Calu3 (cell line): ENCODE results near the gene FMN1. TPM values are rescaled to one million over a fixed set of nuclear protein-coding genes. Genes with fewer than 3 reads are reported as not detected.

Source experiments
- BruUV-seq: library from RNA; stranded (reverse); fragments of 400-500 nt; replicated peaks from 2 replicates; lab custom pipeline; 2021; lab: Mats Ljungman, UMichigan
- CTCF ChIA-PET: fragments of 300-600 bp; sonication (Branson Sonifier 250); formaldehyde crosslinking; loops from one replicate; lab custom pipeline; 2022; ENCODE audit warnings: antibody characterized with exemption; lab: Charles Lee
- DNase-seq: peaks from one replicate; pipeline ENCODE4 v3.0.0; 2022
- H3K27ac Mint-ChIP-seq: one replicate; pipeline ENCODE4 v1.8.0; 2022; ENCODE audit warnings: mixed read lengths; ENCODE audit not compliant: unreplicated experiment
- H3K27me3 Mint-ChIP-seq: one replicate; pipeline ENCODE4 v1.8.0; 2022; ENCODE audit warnings: mixed read lengths; ENCODE audit not compliant: unreplicated experiment
- H3K36me3 Mint-ChIP-seq: one replicate; pipeline ENCODE4 v1.8.0; 2022; ENCODE audit warnings: mild to moderate bottlenecking, moderate library complexity, mixed read lengths; ENCODE audit not compliant: insufficient read depth, unreplicated experiment
- H3K4me1 Mint-ChIP-seq: one replicate; pipeline ENCODE4 v1.8.0; 2022; ENCODE audit warnings: mild to moderate bottlenecking, low read depth, mixed read lengths; ENCODE audit not compliant: unreplicated experiment
- H3K4me3 Mint-ChIP-seq: one replicate; pipeline ENCODE4 v1.8.0; 2022; ENCODE audit warnings: mild to moderate bottlenecking, low read depth, moderate library complexity, mixed read lengths; ENCODE audit not compliant: unreplicated experiment
- H3K9me3 Mint-ChIP-seq: one replicate; pipeline ENCODE4 v1.8.0; 2022; ENCODE audit warnings: low read depth, mixed read lengths; ENCODE audit not compliant: unreplicated experiment
- intact Hi-C: fragments of 100-400 bp; cut with micrococcal nuclease; formaldehyde crosslinking; loops from one replicate; pipeline ENCODE4 v1.10.0; 2022; ENCODE audit not compliant: unreplicated experiment
- total RNA-seq: library from RNA; stranded (reverse); gene quantifications from 2 replicates; pipeline ENCODE4 v1.2.3, GENCODE V29; 2022
- TF ChIP-seq, protein P1 (sequence below): fragments of 200-600 bp; IDR thresholded peaks from one replicate; pipeline ENCODE4 v1.8.0; 2022; ENCODE audit warnings: antibody characterized with exemption; ENCODE audit not compliant: unreplicated experiment

Gene FMN1
- total RNA-seq, 1 experiment from 2014 or later, result 7.1 TPM

DNA sequence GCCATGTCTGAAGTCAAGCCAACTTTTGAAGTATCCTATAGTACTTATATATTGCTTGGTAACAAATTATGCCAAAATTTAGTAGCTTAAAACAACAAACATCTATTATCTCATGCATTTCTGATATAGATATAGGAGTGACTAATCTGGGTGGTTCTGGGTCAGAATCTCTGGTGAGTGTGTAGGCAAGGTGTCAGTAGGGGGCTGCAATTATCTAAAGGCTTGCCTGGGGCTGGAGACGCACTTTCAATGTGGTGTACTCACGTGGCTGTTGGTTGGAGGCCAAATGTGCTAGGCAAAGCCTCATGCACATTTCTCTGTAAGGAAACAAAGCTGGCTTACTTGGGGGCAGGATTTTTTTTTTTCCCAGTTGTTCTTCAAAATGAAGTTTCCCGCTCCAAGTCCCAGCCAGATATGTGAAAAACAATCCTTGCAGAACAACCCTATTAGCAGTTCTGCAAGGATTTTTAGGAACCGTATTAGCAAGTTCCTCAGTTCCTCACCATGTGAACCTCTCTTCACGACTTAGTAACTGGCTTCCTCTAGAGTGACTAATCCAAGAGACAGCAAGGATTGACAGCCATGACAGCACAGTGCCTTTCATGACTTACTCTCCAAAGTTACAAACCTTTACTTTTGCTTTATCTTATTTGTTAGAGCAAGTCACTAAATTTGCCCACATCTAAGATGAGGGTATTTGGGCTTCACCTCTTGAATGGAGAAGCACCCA is 450.9 kb downstream of the FMN1 start:
- H3K4me1 Mint-ChIP-seq, result no peaks in the 10 kb centered on the region
- no TSS peak for BruUV-seq
- TF ChIP-seq, protein P1, sequence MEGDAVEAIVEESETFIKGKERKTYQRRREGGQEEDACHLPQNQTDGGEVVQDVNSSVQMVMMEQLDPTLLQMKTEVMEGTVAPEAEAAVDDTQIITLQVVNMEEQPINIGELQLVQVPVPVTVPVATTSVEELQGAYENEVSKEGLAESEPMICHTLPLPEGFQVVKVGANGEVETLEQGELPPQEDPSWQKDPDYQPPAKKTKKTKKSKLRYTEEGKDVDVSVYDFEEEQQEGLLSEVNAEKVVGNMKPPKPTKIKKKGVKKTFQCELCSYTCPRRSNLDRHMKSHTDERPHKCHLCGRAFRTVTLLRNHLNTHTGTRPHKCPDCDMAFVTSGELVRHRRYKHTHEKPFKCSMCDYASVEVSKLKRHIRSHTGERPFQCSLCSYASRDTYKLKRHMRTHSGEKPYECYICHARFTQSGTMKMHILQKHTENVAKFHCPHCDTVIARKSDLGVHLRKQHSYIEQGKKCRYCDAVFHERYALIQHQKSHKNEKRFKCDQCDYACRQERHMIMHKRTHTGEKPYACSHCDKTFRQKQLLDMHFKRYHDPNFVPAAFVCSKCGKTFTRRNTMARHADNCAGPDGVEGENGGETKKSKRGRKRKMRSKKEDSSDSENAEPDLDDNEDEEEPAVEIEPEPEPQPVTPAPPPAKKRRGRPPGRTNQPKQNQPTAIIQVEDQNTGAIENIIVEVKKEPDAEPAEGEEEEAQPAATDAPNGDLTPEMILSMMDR, result no peak
- H3K27me3 Mint-ChIP-seq, result no peaks in the 10 kb centered on the region
- H3K4me3 Mint-ChIP-seq, result no peak overlapping the region
- no peaks in the 10 kb centered on the region for H3K36me3 Mint-ChIP-seq
- DNase-seq, result no peak
- CTCF ChIA-PET, result no interaction called here
- intact Hi-C loops, result no loop called here
- H3K9me3 Mint-ChIP-seq, result no peaks in the 10 kb centered on the region
- no peak overlapping the region for H3K27ac Mint-ChIP-seq

DNA sequence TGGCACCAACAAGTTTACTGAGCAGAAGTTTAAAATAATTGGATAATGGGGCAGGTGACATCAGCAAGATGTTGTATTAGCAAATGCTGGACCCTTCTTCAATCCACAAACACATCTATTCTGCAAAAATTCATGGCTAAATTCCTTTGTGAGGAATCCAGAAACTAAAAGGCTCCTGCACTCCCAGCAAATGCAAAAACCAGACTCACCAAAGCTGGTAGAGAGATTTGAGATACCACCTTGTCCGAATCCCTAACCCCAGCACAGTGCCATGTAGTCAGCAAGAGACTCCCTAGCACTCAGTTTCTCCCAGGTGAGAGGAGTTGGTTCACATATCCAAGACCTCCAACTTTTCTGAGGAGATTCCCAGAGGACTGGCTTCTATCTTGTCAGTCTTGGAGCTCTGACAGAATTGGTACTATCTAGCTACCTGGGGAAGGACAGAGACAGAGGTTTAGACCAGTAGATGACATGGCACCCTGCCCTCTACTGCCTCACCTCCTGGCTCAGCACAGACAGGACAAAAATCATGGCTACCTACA is 454.9 kb downstream of the FMN1 start:
- intact Hi-C loops, result no loop called here
- no peaks in the 10 kb centered on the region for H3K36me3 Mint-ChIP-seq
- CTCF ChIA-PET, result no interaction called here
- no peaks in the 10 kb centered on the region for H3K9me3 Mint-ChIP-seq
- no peak for DNase-seq
- no peaks in the 10 kb centered on the region for H3K27me3 Mint-ChIP-seq
- H3K4me1 Mint-ChIP-seq, result no peaks in the 10 kb centered on the region
- H3K4me3 Mint-ChIP-seq, result no peak overlapping the region
- no peak overlapping the region for H3K27ac Mint-ChIP-seq
- TF ChIP-seq, protein P1, result no peak
- no TSS peak for BruUV-seq

DNA sequence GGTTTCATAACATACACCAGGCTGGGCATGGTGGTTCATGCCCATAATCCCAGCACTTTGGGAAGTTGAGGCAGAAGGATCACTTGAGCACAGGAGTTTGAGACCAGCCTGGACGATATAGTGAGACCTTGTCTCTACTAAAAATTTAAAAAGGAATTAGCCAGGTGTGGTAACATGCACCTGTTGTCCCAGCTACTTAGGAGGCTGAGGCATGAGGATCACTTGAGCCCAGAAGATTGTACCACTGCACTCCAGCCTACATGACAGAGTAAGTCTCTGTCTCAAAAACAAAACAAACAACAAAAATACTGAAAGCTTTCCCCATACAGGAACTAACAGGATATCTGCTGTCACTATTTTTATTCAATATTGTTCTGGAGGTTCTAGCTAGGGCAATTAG is 455.8 kb downstream of the FMN1 start:
- H3K27me3 Mint-ChIP-seq, result no peaks in the 10 kb centered on the region
- H3K4me1 Mint-ChIP-seq, result no peaks in the 10 kb centered on the region
- no peak overlapping the region for H3K27ac Mint-ChIP-seq
- TF ChIP-seq, protein P1, result no peak
- no TSS peak for BruUV-seq
- H3K4me3 Mint-ChIP-seq, result no peak overlapping the region
- DNase-seq, result no peak
- CTCF ChIA-PET, result no interaction called here
- H3K9me3 Mint-ChIP-seq, result no peaks in the 10 kb centered on the region
- intact Hi-C loops, result no loop called here
- no peaks in the 10 kb centered on the region for H3K36me3 Mint-ChIP-seq

DNA sequence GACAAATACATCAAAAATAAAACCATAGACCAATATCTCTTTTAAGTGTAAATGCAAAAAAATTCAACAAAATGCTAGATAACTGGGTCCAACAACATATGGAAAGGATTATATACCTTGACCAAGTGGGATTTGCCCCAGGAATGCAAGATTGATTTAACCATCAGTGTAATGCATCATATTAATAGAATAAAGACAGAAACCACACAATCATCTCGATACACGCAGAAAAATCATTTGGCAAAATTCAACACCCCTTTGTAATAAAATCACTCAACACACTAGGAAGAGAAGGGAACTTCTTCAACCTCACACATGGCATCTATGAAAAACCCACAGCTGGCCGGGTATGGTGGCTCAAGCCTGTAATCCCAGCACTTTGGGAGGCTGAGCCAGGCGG is 457.2 kb downstream of the FMN1 start:
- H3K27ac Mint-ChIP-seq, result no peak overlapping the region
- H3K4me1 Mint-ChIP-seq, result no peaks in the 10 kb centered on the region
- H3K27me3 Mint-ChIP-seq, result no peaks in the 10 kb centered on the region
- H3K36me3 Mint-ChIP-seq, result no peaks in the 10 kb centered on the region
- no peaks in the 10 kb centered on the region for H3K9me3 Mint-ChIP-seq
- no peak for DNase-seq
- intact Hi-C loops, result no loop called here
- CTCF ChIA-PET, result no interaction called here
- H3K4me3 Mint-ChIP-seq, result no peak overlapping the region
- TF ChIP-seq, protein P1, result no peak
- BruUV-seq, result no TSS peak
